HepG2 (cell line): ENCODE measurements around the gene YIF1B. TPM values are rescaled to one million over a fixed set of nuclear protein-coding genes. Genes with fewer than 3 reads are reported as not detected.

Experiments
- ATAC-seq: fragments of 200-7000 bp; cut with Tn5 transposase; 3 replicates; pipeline ENCODE4 v1.9.1; 2020; ENCODE audit warnings: mild to moderate bottlenecking, moderate library complexity
- BruUV-seq: library from RNA; stranded (reverse); fragments of 400-500 nt; replicated peaks from 2 replicates; lab custom pipeline; 2021; lab: Mats Ljungman, UMichigan
- CTCF ChIA-PET: fragments of 300-600 bp; formaldehyde crosslinking; extraction: SDS; loops from one replicate; lab custom pipeline; 2021; ENCODE audit warnings: low total read pairs, inconsistent platforms, low intra/inter-chr PET ratio; lab: Yijun Ruan, JAX
- POLR2A ChIA-PET: fragments of 350-600 bp; sonication (Branson Sonifier 250); formaldehyde crosslinking; loops from one replicate; lab custom pipeline; 2020; ENCODE audit warnings: antibody characterized with exemption, inconsistent platforms; lab: Yijun Ruan, JAX
- DNase-seq: peaks from one replicate; pipeline ENCODE4 v3.0.0-alpha.2; 2015; ENCODE audit warnings: low spot score
- FAIRE-seq: peaks from 3 replicates; lab custom pipeline; 2011; peaks lifted over from hg19 to GRCh38; lab: Jason Lieb, UNC
- H2AFZ ChIP-seq: one replicate; pipeline ENCODE4 v1.6.1; 2011; ENCODE audit warnings: low read length, inconsistent platforms
- H3K27ac ChIP-seq: fragments of 300-600 bp; 3 replicates; pipeline ENCODE4 v1.8.0; 2011; ENCODE audit warnings: mixed run types, mild to moderate bottlenecking, mixed read lengths, low read length, inconsistent platforms; ENCODE audit not compliant: insufficient read depth; ENCODE audit errors: extremely low read length
- H3K27me3 ChIP-seq, 2 experiments: fragments of 200-600 bp in 1 of 2; 2 replicates in 1 of 2; 3 replicates in 1 of 2; pipeline versions ENCODE4 v1.6.0 to v1.8.0; 2011; ENCODE audit warnings: low read length in 2 of 2, mild to moderate bottlenecking in 2 of 2, moderate library complexity in 2 of 2, inconsistent platforms in 1 of 2; ENCODE audit not compliant: insufficient read depth in 2 of 2, control insufficient read depth in 1 of 2
- H3K36me3 ChIP-seq, 2 experiments: fragments of 200-600 bp in 1 of 2; replicated peaks in 1 of 2; 2 replicates in 1 of 2; 3 replicates in 1 of 2; pipeline versions ENCODE4 v1.5.1 to v1.8.0; 2011; ENCODE audit warnings: low read length in 2 of 2, inconsistent platforms in 1 of 2; ENCODE audit not compliant: insufficient read depth in 2 of 2, control insufficient read depth in 1 of 2
- H3K4me1 ChIP-seq: 2 replicates; pipeline ENCODE4 v1.5.1; 2012; ENCODE audit warnings: low read length, inconsistent platforms; ENCODE audit not compliant: insufficient read depth
- H3K4me2 ChIP-seq: 2 replicates; pipeline ENCODE4 v1.6.0; 2011; ENCODE audit warnings: low read depth, low read length, inconsistent platforms
- H3K4me3 ChIP-seq, 3 experiments: fragments of 200-600 bp in 1 of 3; sonication (generic), shearing (Covaris generic) in 1 of 3; replicated peaks in 1 of 3; 2 replicates each; pipeline ENCODE4 v1.5.1; 2011 to 2016; ENCODE audit warnings: low read length in 3 of 3, inconsistent platforms in 2 of 3, low read depth in 2 of 3, mild to moderate bottlenecking in 2 of 3, control low read depth in 1 of 3, mixed read lengths in 1 of 3; ENCODE audit not compliant: insufficient read depth in 1 of 3
- H3K79me2 ChIP-seq: one replicate; pipeline ENCODE4 v1.6.1; 2011; ENCODE audit warnings: low read length, inconsistent platforms; ENCODE audit not compliant: insufficient read depth
- H3K9ac ChIP-seq: 2 replicates; pipeline ENCODE4 v1.6.0; 2011; ENCODE audit warnings: mild to moderate bottlenecking, low read depth, low read length, inconsistent platforms; ENCODE audit not compliant: insufficient read depth
- H3K9me3 ChIP-seq: 2 replicates; pipeline ENCODE4 v1.5.1; 2012; ENCODE audit warnings: mild to moderate bottlenecking, low read length
- H4K20me1 ChIP-seq: 2 replicates; pipeline ENCODE4 v1.6.0; 2011; ENCODE audit warnings: inconsistent platforms, mild to moderate bottlenecking, low read length, moderate library complexity; ENCODE audit not compliant: insufficient read depth
- ELF1 ChIP-seq: sonication (generic); formaldehyde crosslinking; IDR thresholded peaks from 2 replicates; pipeline ENCODE4 v1.4.0; 2020; ENCODE audit warnings: missing genetic modification reagents
- HOXA7 ChIP-seq: sonication (generic); formaldehyde crosslinking; IDR thresholded peaks from 2 replicates; pipeline ENCODE4 v1.8.1; 2022; ENCODE audit warnings: mild to moderate bottlenecking, missing genetic modification reagents, moderate library complexity
- PAWR ChIP-seq: sonication (generic); formaldehyde crosslinking; IDR thresholded peaks from 2 replicates; pipeline ENCODE4 v1.4.0; 2020; ENCODE audit warnings: missing genetic modification reagents, mild to moderate bottlenecking, borderline replicate concordance
- SALL2 ChIP-seq: sonication (generic); formaldehyde crosslinking; IDR thresholded peaks from 2 replicates; pipeline ENCODE4 v1.8.1; 2023; ENCODE audit warnings: mild to moderate bottlenecking, missing genetic modification reagents, inconsistent platforms
- SKI ChIP-seq: fragments of 450-650 bp; IDR thresholded peaks from one replicate; pipeline ENCODE4 v1.6.1; 2018; ENCODE audit warnings: mild to moderate bottlenecking; ENCODE audit not compliant: partially characterized antibody
- TMF1 ChIP-seq: sonication (generic); formaldehyde crosslinking; IDR thresholded peaks from 2 replicates; pipeline ENCODE4 v1.8.1; 2022; ENCODE audit warnings: low read depth, missing genetic modification reagents
- ZBTB10 ChIP-seq: sonication (generic); formaldehyde crosslinking; IDR thresholded peaks from 2 replicates; pipeline ENCODE4 v1.4.0; 2020; ENCODE audit warnings: missing genetic modification reagents, borderline replicate concordance
- ZMYM3 ChIP-seq: sonication (generic); formaldehyde crosslinking; IDR thresholded peaks from 2 replicates; pipeline ENCODE4 v1.5.1; 2020; ENCODE audit warnings: mild to moderate bottlenecking, missing genetic modification reagents
- ZNF30 ChIP-seq: sonication (generic); formaldehyde crosslinking; IDR thresholded peaks from 2 replicates; pipeline ENCODE4 v1.5.0; 2020; ENCODE audit warnings: mild to moderate bottlenecking, missing genetic modification reagents
- ZNF770 ChIP-seq: sonication (generic); formaldehyde crosslinking; IDR thresholded peaks from 2 replicates; pipeline ENCODE4 v1.5.0; 2020; ENCODE audit warnings: mild to moderate bottlenecking, missing genetic modification reagents
- ZNF773 ChIP-seq: sonication (generic); formaldehyde crosslinking; IDR thresholded peaks from 2 replicates; pipeline ENCODE4 v1.4.0; 2020; ENCODE audit warnings: missing genetic modification reagents, borderline replicate concordance
- ZZZ3 ChIP-seq: sonication (generic); formaldehyde crosslinking; IDR thresholded peaks from 2 replicates; pipeline ENCODE4 v1.4.0; 2020; ENCODE audit warnings: missing genetic modification reagents, mild to moderate bottlenecking, borderline replicate concordance
- WGBS: methylation state at CpG from one replicate; pipeline ENCODE4 v1.1.6; 2017; ENCODE audit warnings: low lambda C conversion rate; 5-methylcytosine and 5-hydroxymethylcytosine counted together
- in situ Hi-C: cut with HindIII; loops from 2 replicates; pipeline ENCODE4 v1.10.0; 2017; ENCODE audit warnings: low pct_unique_long_range_greater_than_20kb; ENCODE audit not compliant: extremely low pct_ligation_motif_present
- intact Hi-C: fragments of 100-400 bp; cut with micrococcal nuclease; formaldehyde crosslinking; loops from one replicate; pipeline ENCODE4 v1.10.0; 2022; ENCODE audit not compliant: unreplicated experiment
- polyA plus RNA-seq, 8 experiments: library from polyadenylated mRNA; depleted of rRNA in 3 of 8; stranded (reverse) in 7 of 8; unstranded in 1 of 8; fragments of >200 nt; fragmentation: Illumina TruSeq in 4 of 8; extraction: Trizol in 4 of 8; gene quantifications; 2 replicates each; pipeline versions ENCODE4 v1.2.1 to v1.2.3, GENCODE V29; 2011 to 2016; ENCODE audit warnings: low read depth in 4 of 8, missing spikeins in 1 of 8, mixed read lengths in 1 of 8; ENCODE audit not compliant: insufficient read depth in 1 of 8
- total RNA-seq, 5 experiments: library from RNA; depleted of rRNA; stranded (reverse); fragments of >200 nt; fragmentation: Illumina TruSeq; extraction: Trizol; gene quantifications; 2 replicates each; pipeline ENCODE4 v1.2.3, GENCODE V29; 2016; ENCODE audit warnings: low read depth in 1 of 5

YIF1B gene
- total and polyA plus RNA-seq, 2 of the 13 experiments (the other 11 are each of a cell fraction or from before 2014, with no cell fraction given), result 41.4 to 85.2 TPM

- POLR2A ChIA-PET, result no interaction called here
- FAIRE-seq, result no peak
- H3K27ac ChIP-seq, result no peak overlapping the region
- H3K4me3 ChIP-seq, result no peak overlapping the region
- H3K27me3 ChIP-seq, result peaks cover 4 to 20% of the 10 kb centered on the region in 2 experiments; a peak in 3 of 5 replicates
- intact Hi-C loops (no loop called here), in situ Hi-C loops (no loop called here)
- H3K4me1 ChIP-seq, result peaks cover 19% of the 10 kb centered on the region
- no peak for TF ChIP-seq ZNF773 (CRISPR knock-in tag)
- no peak for TF ChIP-seq ZZZ3 (CRISPR knock-in tag)
- no peak for TF ChIP-seq HOXA7
- TF ChIP-seq ZNF30, result no peak
- TF ChIP-seq PAWR (CRISPR knock-in tag), result no peak
- no peak for TF ChIP-seq ZMYM3 (CRISPR knock-in tag)
- no peak for TF ChIP-seq ZBTB10
- TF ChIP-seq TMF1, result no peak
- no peak for TF ChIP-seq ZNF770 (CRISPR knock-in tag)
- no peak for TF ChIP-seq ELF1
- no peak for TF ChIP-seq SKI
- TF ChIP-seq SALL2 (CRISPR knock-in tag), result no peak
- no peaks in the 10 kb centered on the region for H3K9me3 ChIP-seq
- H3K36me3 ChIP-seq, result no peaks in the 10 kb centered on the region
- no peak overlapping the region for H2AFZ ChIP-seq
- H3K79me2 ChIP-seq, result no peaks in the 10 kb centered on the region
- BruUV-seq, result no TSS peak
- WGBS, result 51% methylated on average over 13 of the region's 17 CpGs
- H3K9ac ChIP-seq, result no peak overlapping the region
- no peak overlapping the region for H3K4me2 ChIP-seq
- H4K20me1 ChIP-seq, result no peaks in the 10 kb centered on the region
- no peak for DNase-seq
- ATAC-seq, result no peak
- CTCF ChIA-PET, result no interaction called here
Measured at GRCh38 chr19:38255383-38256014, 60.2 kb downstream of the YIF1B start.
